Renal cortical epithelial cell (primary cell): ENCODE data around the gene DNAAF3. TPM values are rescaled to one million over a fixed set of nuclear protein-coding genes. Genes with fewer than 3 reads are reported as not detected.

ENCODE experiments used
- DNase-seq: peaks from one replicate; pipeline ENCODE4 v3.0.0-alpha.2; 2011; ENCODE audit warnings: low read depth
- total RNA-seq: library from RNA; depleted of rRNA; stranded (reverse); fragments of >200 nt; gene quantifications from 2 replicates; pipeline ENCODE4 v1.2.3, GENCODE V29; 2014

Gene DNAAF3
- total RNA-seq, 1 donor from 2014 or later: 2.9 TPM

GRCh38 chr19:55153652-55154264, 12.7 kb downstream of the DNAAF3 start:
- DNase-seq: no peak

DNA sequence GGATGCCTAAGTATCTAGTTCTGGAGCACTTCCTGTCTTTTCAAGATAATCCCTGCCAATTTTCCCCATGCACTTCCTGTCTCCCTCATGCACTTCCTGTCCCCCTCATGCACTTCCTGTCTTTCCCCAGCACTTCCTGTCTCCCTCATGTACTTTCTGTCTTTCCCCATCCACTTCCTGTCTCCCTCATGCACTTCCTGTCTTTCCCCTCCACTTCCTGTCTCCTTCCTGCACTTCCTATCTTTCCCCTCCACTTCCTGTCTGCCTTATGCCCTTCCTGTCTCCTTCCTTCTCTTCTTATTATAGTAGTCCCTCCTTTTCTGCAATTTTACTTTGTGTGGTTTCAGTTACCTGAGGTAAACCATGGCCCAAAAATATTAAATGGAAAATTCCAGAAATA, 14.4 kb downstream of the DNAAF3 start:
- no peak for DNase-seq

- no peak for DNase-seq
These were observed 17.1 kb downstream of the DNAAF3 start, which contains the start of gene TNNT1 for GRCh38 chr19:55149078-55150003. TNNT1 (minus strand) TSS chr19:55149206; CDS start chr19:55147157, 2,049 bp downstream.

DNA sequence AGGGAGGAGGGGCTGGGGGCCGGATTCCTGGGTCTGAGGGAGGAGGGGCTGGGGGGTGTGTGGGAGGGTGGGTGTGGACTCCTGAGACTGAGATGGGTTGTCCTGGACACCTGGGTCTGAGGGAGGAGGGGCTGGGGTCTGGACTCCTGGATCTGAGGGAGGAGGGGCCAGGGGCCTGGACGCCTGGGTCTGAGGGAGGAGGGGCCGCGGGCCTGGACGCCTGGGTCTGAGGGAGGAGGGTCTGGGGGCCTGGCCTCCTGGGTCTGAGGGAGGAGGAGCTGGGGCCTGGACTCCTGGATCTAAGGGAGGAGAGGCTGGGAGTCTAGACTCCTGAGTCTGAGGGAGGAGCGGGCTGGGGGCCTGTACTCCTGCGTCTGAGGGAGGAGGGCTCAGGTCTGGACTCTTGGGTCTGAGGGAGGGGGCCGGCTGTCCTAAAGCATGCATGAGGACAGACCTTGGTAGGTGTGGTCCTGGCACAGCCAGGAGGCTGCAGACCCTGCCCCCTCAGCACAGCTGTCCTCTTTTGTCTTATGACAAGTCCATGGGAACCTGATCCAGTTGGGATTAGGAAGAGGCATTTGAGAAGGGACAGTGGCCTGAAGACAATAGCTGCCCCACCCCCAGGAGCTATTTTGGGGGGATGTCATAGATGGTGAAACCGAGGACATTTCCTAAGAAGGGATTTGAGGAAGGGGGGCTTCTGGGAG, 18.7 kb downstream of the DNAAF3 start:
- no peak for DNase-seq

- DNase-seq: no peak
These were observed 19.6 kb downstream of the DNAAF3 start for GRCh38 chr19:55146705-55147273.

GRCh38 chr19:55146078-55146704, 20.2 kb downstream of the DNAAF3 start:
- DNase-seq: no peak

DNA sequence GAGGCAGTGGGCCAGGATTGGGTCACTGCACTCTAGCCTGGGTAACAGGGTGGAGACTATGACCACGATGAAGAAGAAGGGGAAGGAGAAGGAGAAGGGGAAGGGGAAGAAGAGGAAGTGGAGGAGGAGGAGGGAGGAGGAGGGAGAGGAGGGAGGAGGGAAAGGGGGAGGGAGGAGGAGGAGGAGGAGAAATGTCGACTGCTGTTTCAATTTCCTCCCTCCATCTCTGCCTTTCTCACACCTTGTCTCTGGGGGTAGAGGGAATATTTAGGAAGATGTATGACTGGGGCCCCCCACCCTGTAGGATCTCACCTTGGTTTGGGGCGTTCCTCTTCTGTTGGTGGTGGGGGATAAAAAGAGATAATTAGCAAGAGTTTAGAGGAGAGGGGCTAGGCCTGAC, 21.2 kb downstream of the DNAAF3 start:
- no peak for DNase-seq

DNA sequence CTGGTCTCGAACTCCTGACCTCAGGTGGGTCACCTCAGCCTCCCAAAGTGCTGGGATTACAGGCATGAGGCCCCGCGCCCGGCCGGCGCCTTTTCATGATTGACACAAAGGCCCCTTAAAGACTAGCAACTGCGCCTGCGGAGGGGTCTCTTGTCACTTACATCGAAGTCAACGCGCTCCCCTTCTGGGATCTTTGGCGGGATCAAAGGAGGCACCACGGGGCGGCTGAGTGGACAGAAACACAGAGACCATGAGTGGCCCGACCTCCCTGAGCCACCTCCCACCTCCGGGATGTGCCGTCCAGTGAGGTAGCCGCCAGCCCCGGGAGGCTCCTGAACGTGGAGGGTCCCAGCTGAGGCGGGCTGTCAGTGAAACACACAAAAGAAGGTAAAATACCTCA, 24.7 kb downstream of the DNAAF3 start:
- DNase-seq: no peak

DNA sequence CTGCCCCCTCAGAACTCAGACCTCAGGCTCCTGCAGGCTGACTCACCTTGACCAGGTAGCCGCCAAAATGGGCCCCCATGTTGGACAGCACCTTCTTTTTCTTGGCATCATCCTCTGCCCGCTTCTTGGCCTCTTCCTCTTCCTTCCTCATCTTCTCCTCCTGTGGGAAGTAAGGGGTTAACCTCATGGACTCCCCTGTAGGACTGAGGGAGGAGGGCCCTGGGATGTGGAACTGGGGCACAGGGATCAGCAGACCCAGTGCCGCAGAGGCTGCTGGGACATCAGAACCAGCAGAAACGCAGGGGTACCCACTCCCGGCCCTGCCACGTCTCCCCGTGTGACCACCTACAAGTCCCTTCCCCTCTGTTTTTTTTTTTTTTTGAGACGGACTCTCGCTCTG, 28.5 kb downstream of the DNAAF3 start:
- no peak for DNase-seq

GRCh38 chr19:55136399-55137102, 29.9 kb downstream of the DNAAF3 start:
- DNase-seq: no peak

GRCh38 chr19:55134736-55135135, 31.7 kb downstream of the DNAAF3 start:
- DNase-seq: no peak

DNA sequence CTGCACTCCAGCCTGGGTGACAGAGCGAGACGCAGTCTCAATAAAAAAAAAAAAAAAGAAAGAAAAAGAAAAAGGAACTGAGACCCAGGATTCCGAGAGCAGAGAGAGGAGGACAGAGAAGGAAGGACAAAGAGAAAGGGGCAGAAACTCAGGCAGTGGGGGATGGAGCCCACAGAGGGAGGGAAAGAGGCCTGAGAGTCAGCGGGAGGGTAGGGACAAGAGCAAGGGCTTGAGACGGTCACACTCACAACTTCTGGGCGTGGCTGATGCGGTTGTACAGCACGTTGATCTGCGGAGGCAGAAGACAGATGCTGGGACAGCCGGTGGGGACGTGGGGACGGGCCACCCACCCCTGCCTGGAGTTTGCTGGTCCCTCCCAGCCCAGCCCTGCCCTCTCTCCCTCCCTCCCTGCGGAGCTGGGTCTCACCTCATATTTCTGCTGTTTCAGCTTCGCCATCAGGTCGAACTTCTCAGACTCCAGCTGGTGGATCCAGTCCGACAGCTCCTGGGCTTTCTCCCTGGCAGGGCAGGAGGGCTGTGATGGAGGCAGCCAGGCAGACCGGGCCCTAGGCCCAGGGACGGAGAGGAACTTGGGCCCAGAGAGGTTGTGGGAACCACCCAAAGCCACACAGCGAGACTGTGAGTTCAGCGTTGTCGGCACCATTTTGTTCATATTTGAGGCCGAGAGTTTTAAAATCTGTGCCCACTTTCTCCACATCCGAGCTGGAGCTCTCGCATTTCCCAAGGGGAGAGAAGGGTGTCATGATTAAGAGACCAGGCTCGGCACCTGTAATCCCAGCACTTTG, 32.6 kb downstream of the DNAAF3 start:
- no peak for DNase-seq

- no peak for DNase-seq
These were observed 33.8 kb downstream of the DNAAF3 start for GRCh38 chr19:55132453-55133129.

GRCh38 chr19:55131421-55131820, 35.0 kb downstream of the DNAAF3 start:
- DNase-seq: no peak

- no peak for DNase-seq
These were observed 47.4 kb downstream of the DNAAF3 start for GRCh38 chr19:55119053-55119452.

DNA sequence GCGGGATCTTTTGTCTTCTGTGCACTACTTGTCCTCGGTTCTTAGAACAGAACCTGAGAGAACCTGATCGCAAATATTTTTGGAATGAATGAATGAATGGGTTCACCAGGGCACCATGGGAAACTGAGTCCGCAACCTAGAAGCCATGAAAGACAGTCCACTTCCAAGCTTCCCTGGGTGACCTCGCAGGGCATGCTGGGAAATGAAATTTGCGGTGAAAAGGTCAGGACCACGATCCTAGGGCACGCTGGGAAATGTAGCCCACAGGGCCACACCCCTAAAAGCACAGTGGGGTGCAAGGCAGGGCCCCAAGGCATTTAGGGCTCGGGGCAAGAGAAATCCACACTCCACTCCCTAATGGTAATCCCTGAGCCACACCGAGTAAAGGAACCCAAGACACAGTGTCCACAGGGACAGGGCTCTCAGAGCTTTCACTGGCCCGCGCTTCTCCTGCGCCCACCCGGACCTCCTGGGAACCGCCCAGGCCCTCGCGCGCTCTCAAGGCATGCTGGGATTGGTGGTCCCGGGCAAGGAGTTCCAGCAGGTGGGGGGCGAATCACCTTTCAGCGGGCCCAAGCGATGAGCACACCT, 47.9 kb downstream of the DNAAF3 start:
- DNase-seq: peak; percentile 21

DNA sequence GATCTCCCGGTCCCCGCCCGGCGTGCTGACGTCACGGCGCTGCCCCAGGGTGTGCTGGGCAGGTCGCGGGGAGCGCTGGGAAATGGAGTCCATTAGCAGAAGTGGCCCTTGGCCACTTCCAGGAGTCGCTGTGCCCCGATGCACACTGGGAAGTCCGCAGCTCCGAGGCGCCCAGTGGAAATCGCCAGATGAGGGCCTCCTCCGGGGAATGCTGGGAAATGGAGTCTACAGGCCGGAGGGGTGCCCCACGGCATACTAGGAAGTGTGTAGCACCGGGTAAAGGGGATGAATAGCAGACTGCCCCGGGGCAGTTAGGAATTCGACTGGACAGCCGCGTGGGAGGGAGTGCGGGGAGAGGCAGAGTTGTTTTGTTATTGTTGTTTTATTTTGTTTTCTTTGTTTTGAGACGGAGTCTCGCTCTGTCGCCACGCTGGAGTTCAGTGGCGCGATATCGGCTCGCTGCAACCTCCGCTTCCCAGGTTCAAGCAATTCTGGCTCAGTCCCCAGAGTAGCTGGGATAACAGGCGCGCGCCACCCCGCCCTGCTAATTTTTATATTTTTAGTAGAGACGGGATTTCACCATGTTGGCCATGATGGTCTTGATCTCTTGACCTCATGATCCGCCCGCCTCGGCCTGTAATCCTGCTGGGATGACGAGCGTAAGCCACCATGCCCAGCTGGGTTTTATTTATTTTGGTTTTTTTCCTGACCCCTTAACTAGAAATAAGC, 48.6 kb downstream of the DNAAF3 start:
- peak; percentile 95 for DNase-seq

DNA sequence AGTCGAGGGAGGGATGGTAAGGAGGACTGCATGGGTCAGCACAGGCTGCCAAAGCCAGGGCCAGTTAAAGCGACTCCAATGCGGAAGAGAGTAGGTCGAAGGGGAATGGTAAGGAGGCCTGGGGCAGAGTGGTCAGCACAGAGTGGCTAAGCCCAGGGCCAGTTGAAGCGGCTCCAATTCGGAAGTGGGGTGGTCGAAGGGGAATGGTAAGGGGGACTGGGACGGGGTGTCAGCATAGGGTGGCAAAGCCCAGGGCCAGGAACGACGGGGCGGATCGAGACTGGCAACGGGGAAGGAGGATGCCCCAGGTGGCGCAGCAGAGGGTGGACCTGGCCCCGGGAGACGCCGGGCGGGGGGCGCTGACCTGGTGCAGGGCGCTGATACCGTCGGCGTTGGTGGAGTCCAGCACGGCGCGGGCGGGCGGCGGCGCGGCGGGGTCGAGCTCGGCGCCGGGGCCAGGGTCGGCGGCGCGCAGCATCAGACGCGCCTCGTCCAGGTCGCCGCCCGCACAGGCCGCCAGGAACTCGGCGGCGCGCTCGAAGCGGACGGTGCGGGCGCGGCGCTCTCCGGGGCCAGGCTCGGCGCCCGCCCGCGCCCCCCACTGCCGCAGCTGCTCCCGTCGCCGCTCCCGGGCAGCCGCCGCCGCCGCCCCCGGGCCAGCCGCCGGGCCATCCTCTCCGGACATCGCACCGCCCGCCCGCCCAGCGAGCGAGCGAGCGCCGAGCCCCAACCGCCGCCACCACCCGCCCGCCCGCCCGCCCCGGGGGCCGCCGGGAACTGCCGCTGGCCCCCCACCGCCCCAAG, 49.4 kb downstream of the DNAAF3 start, which contains the start of gene PPP1R12C:
Gene PPP1R12C, minus strand, starts transcription at position 779 of the 804 bp plus-strand sequence. Its CDS starts 94 bp downstream, at position 685.
- no peak for DNase-seq
